Endometrial microvascular endothelial cells (primary cell): ENCODE data around the gene TBX19. TPM values are rescaled to one million over a fixed set of nuclear protein-coding genes. Genes with fewer than 3 reads are reported as not detected.

Source experiments
- in situ Hi-C: cut with HindIII; loops from 2 replicates; pipeline ENCODE4 v1.10.0; 2017; ENCODE audit warnings: low sequenced_read_pairs, low pct_unique_long_range_greater_than_20kb; ENCODE audit errors: inconsistent ontology term
- total RNA-seq: library from RNA; depleted of rRNA; stranded (reverse); fragments of >200 nt; gene quantifications from one replicate; pipeline ENCODE4 v1.2.3, GENCODE V29; 2015; ENCODE audit errors: inconsistent ontology term

TBX19 gene
- 0.28 TPM for total RNA-seq

- in situ Hi-C loops: no loop called here
These were observed at the start of gene TBX19 for GRCh38 chr1:168280296-168280927. TBX19 (plus strand) TSS chr1:168280877; CDS start chr1:168281091, 214 bp downstream.

GRCh38 chr1:168234846-168235547 is 45.7 kb upstream of the TBX19 start:
- in situ Hi-C loops: no loop called here

GRCh38 chr1:168235548-168235885 is 45.2 kb upstream of the TBX19 start:
- in situ Hi-C loops: no loop called here

GRCh38 chr1:168235937-168236336 is 44.7 kb upstream of the TBX19 start:
- in situ Hi-C loops: no loop called here

- in situ Hi-C loops: no loop called here
These were observed 43.7 kb upstream of the TBX19 start for GRCh38 chr1:168236836-168237611.

GRCh38 chr1:168243198-168243597 is 37.5 kb upstream of the TBX19 start:
- in situ Hi-C loops: no loop called here

- in situ Hi-C loops: no loop called here
These were observed 37.0 kb upstream of the TBX19 start for GRCh38 chr1:168243636-168244212.

- in situ Hi-C loops: no loop called here
These were observed 35.6 kb upstream of the TBX19 start for GRCh38 chr1:168245042-168245441.

- in situ Hi-C loops: no loop called here
These were observed 34.2 kb upstream of the TBX19 start for GRCh38 chr1:168246506-168246905.

GRCh38 chr1:168252204-168252733 is 28.4 kb upstream of the TBX19 start:
- in situ Hi-C loops: no loop called here

GRCh38 chr1:168256164-168256563 is 24.5 kb upstream of the TBX19 start:
- in situ Hi-C loops: no loop called here

- in situ Hi-C loops: no loop called here
These were observed 23.3 kb upstream of the TBX19 start for GRCh38 chr1:168257397-168257796.

- in situ Hi-C loops: no loop called here
These were observed 21.1 kb upstream of the TBX19 start for GRCh38 chr1:168259567-168259966.

- in situ Hi-C loops: no loop called here
These were observed 20.3 kb upstream of the TBX19 start for GRCh38 chr1:168260393-168260792.

- in situ Hi-C loops: no loop called here
These were observed 19.3 kb upstream of the TBX19 start for GRCh38 chr1:168261390-168261789.

- in situ Hi-C loops: no loop called here
These were observed 17.5 kb upstream of the TBX19 start for GRCh38 chr1:168263130-168263529.

GRCh38 chr1:168264296-168264695 is 16.4 kb upstream of the TBX19 start:
- in situ Hi-C loops: no loop called here

GRCh38 chr1:168265596-168265995 is 15.1 kb upstream of the TBX19 start:
- in situ Hi-C loops: no loop called here

- in situ Hi-C loops: no loop called here
These were observed 14.0 kb upstream of the TBX19 start for GRCh38 chr1:168266644-168267186.
